GM19397 (cell line): Measurements from ENCODE around the gene ACSM3.
"Not testable (repeated sequence)": the region's sequence is repeated elsewhere in the genome, so short reads cannot be mapped to it uniquely, and the experiment has no call there.

Experiments
- ATAC-seq: cut with Tn5 transposase; IDR thresholded peaks from one replicate; pipeline ENCODE4 v1.9.1; 2021; ENCODE audit warnings: mild to moderate bottlenecking, moderate library complexity; ENCODE audit not compliant: unreplicated experiment

The ACSM3 gene

GRCh38 chr16:20803561-20804214, 39.9 kb downstream of the ACSM3 start:
- ATAC-seq, result no peak

- ATAC-seq, result not testable (repeated sequence)
Measured at GRCh38 chr16:20805684-20806167, 41.9 kb downstream of the ACSM3 start.

GRCh38 chr16:20806168-20807050, 42.6 kb downstream of the ACSM3 start, which contains the start of the genes ERI2 and REXO5:
Gene ERI2, minus strand, starts transcription at chr16:20806472. Its CDS starts 42 bp downstream, at chr16:20806430.
Gene REXO5, plus strand, starts transcription at chr16:20806527. Its CDS starts 427 bp downstream, at chr16:20806954.
- ATAC-seq, result peak; percentile 73

GRCh38 chr16:20807862-20808261, 44.0 kb downstream of the ACSM3 start:
- no peak for ATAC-seq

GRCh38 chr16:20811889-20812439, 48.1 kb downstream of the ACSM3 start:
- ATAC-seq, result no peak

- ATAC-seq, result no peak
Measured at GRCh38 chr16:20812510-20812909, 48.7 kb downstream of the ACSM3 start.

GRCh38 chr16:20814784-20815183, 51.0 kb downstream of the ACSM3 start:
- no peak for ATAC-seq

- no peak for ATAC-seq
Measured at GRCh38 chr16:20818929-20819585, 55.2 kb downstream of the ACSM3 start.

- ATAC-seq, result no peak
Measured at GRCh38 chr16:20821682-20822081, 57.9 kb downstream of the ACSM3 start.

GRCh38 chr16:20822521-20823325, 58.9 kb downstream of the ACSM3 start:
- ATAC-seq, result no peak

- ATAC-seq, result no peak
Measured at GRCh38 chr16:20826039-20826566, 62.3 kb downstream of the ACSM3 start.

- ATAC-seq, result no peak
Measured at GRCh38 chr16:20829536-20829935, 65.7 kb downstream of the ACSM3 start.

GRCh38 chr16:20830372-20830771, 66.6 kb downstream of the ACSM3 start:
- no peak for ATAC-seq

GRCh38 chr16:20833086-20833485, 69.3 kb downstream of the ACSM3 start:
- no peak for ATAC-seq

GRCh38 chr16:20838240-20838639, 74.4 kb downstream of the ACSM3 start:
- ATAC-seq, result no peak

GRCh38 chr16:20839504-20839903, 75.7 kb downstream of the ACSM3 start:
- no peak for ATAC-seq

- no peak for ATAC-seq
Measured at GRCh38 chr16:20844054-20844453, 80.2 kb downstream of the ACSM3 start.

- no peak for ATAC-seq
Measured at GRCh38 chr16:20844588-20844987, 80.8 kb downstream of the ACSM3 start.

- ATAC-seq, result no peak
Measured at GRCh38 chr16:20846030-20846429, 82.2 kb downstream of the ACSM3 start.

- no peak for ATAC-seq
Measured at GRCh38 chr16:20846551-20846950, 82.7 kb downstream of the ACSM3 start.
